ENCODE results near the gene KRTAP10-7. TPM values are rescaled to one million over a fixed set of nuclear protein-coding genes. Genes with fewer than 3 reads are reported as not detected.
A peak's percentile ranks its signal among the peaks of the same experiment; 100 is the strongest.
"Not testable (repeated sequence)": the region's sequence is repeated elsewhere in the genome, so short reads cannot be mapped to it uniquely, and the experiment has no call there.

The KRTAP10-7 gene
- total RNA-seq, 1 donor from 2014 or later: not detected

- no peak for DNase-seq (ENCODE audit: low read depth, low spot score)
- H3K9me3 Mint-ChIP-seq: peaks cover 37% of the 10 kb centered on the region
- H3K4me1 Mint-ChIP-seq: no peaks in the 10 kb centered on the region
- H3K27me3 Mint-ChIP-seq (ENCODE audit: low read depth): peaks cover 4% of the 10 kb centered on the region
- no peak within 1 kb of the TSS for H3K4me3 Mint-ChIP-seq
- H3K27ac Mint-ChIP-seq (ENCODE audit: unreplicated experiment): no peak within 1 kb of the TSS
- peaks cover 10% of the 10 kb centered on the region for H3K36me3 Mint-ChIP-seq (ENCODE audit: low read depth)
- no peak for TF ChIP-seq CTCF (conservative IDR thresholded peaks at IDR 0.05)
Measured at GRCh38 chr21:44626673-44627143, 26.3 kb downstream of the KRTAP10-7 start, which contains the start of gene KRTAP10-9. Gene KRTAP10-9, plus strand, starts transcription at chr21:44627093. Its CDS starts 79 bp downstream, at chr21:44627172.

GRCh38 chr21:44627181-44627822 is 26.9 kb downstream of the KRTAP10-7 start:
- H3K9me3 Mint-ChIP-seq: peaks cover 37% of the 10 kb centered on the region
- DNase-seq (ENCODE audit: low read depth, low spot score); H3K4me1 Mint-ChIP-seq; H3K27me3 Mint-ChIP-seq (ENCODE audit: low read depth); H3K4me3 Mint-ChIP-seq; H3K27ac Mint-ChIP-seq (ENCODE audit: unreplicated experiment): not testable (repeated sequence)
- H3K36me3 Mint-ChIP-seq (ENCODE audit: low read depth): peaks cover 10% of the 10 kb centered on the region

DNA sequence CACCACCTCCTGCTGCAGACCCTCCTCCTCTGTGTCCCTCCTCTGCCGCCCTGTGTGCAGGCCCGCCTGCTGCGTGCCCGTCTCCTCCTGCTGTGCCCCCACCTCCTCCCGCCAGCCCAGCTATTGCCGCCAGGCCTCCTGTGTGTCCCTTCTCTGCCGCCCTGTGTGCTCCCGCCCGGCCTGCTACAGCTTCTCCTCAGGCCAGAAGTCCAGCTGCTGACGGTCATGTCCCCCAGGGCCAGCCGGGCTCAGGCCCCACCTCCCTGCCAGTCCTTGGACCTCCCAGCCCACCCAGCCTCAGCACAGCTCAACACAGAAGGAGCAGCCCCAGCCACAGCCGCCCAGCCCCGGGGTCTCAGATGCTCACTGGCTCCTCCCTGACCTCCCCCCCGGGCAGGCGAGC is 27.4 kb downstream of the KRTAP10-7 start:
- DNase-seq (ENCODE audit: low read depth, low spot score); H3K4me3 Mint-ChIP-seq; H3K4me1 Mint-ChIP-seq; H3K27ac Mint-ChIP-seq (ENCODE audit: unreplicated experiment); H3K27me3 Mint-ChIP-seq (ENCODE audit: low read depth): not testable (repeated sequence)
- Mint-ChIP-seq H3K36me3 (ENCODE audit: low read depth) (peaks cover 10% of the 10 kb centered on the region), H3K9me3 (peaks cover 37% of the 10 kb centered on the region)

DNA sequence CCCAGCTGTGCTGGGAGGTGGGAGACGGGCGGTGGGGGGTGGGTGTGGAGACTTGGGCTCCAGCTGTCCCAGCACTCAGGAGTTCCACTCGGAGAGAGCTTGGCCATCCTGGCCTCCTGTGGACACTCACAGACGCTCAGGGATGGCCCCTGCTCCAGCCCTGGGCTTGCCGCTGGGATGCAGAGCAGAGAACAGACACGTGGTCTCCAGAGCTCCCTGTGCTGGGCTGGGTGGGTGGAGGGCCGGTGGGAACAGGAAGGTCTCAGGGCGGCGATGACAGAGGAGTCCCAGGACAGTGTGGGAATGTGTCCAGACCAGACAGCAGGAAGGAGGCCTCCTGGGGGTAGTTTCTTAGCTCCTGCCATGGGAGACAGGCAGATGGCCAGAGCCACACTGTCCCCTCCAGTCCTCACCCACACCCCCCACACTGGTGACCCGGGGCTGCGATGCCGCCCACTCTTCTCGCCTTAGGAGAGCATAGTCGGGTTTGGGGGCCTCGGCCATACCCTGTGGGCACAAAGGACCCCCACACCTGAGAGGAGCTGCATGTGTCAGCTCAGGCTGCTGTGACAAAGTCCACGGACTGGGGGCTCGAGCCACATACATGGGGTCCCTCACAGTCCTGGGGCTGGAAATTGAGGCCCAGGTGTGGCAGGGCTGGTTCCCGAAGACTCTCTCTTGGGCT is 28.5 kb downstream of the KRTAP10-7 start:
- no peak overlapping the region for H3K4me3 Mint-ChIP-seq
- peaks cover 8% of the 10 kb centered on the region for H3K36me3 Mint-ChIP-seq (ENCODE audit: low read depth)
- peaks cover 12% of the 10 kb centered on the region for H3K27me3 Mint-ChIP-seq (ENCODE audit: low read depth)
- no peak for TF ChIP-seq CTCF (conservative IDR thresholded peaks at IDR 0.05)
- H3K4me1 Mint-ChIP-seq: no peaks in the 10 kb centered on the region
- no peak for DNase-seq (ENCODE audit: low read depth, low spot score)
- no peak overlapping the region for H3K27ac Mint-ChIP-seq (ENCODE audit: unreplicated experiment)
- peaks cover 31% of the 10 kb centered on the region for H3K9me3 Mint-ChIP-seq

DNA sequence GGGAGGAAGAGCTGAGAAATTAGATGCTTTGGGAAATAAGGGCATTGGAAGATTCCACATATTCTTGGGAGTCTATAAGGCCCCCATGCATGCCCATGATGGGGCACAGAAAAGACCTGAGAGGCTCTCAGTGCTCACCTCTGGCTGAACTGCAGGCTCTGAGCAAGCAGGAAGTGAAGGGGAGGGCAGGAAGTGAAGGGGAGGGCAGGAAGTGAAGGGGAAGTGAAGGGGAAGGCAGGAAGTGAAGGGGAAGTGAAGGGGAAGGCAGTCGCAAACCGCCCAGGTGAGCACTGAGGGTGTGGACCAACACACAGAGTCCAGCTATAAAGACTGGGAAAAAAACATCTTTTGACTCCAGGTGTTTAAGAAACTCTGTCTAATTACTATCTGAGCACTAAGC is 30.0 kb downstream of the KRTAP10-7 start:
- Mint-ChIP-seq H3K9me3 (peaks cover 18% of the 10 kb centered on the region), H3K36me3 (ENCODE audit: low read depth) (peaks cover 5% of the 10 kb centered on the region), H3K27me3 (ENCODE audit: low read depth) (peaks cover 16% of the 10 kb centered on the region), H3K4me3 (no peak overlapping the region), H3K4me1 (no peaks in the 10 kb centered on the region), H3K27ac (ENCODE audit: unreplicated experiment) (peak overlapping the region; percentile 30)
- no peak for TF ChIP-seq CTCF (conservative IDR thresholded peaks at IDR 0.05)
- DNase-seq (ENCODE audit: low read depth, low spot score): no peak

DNA sequence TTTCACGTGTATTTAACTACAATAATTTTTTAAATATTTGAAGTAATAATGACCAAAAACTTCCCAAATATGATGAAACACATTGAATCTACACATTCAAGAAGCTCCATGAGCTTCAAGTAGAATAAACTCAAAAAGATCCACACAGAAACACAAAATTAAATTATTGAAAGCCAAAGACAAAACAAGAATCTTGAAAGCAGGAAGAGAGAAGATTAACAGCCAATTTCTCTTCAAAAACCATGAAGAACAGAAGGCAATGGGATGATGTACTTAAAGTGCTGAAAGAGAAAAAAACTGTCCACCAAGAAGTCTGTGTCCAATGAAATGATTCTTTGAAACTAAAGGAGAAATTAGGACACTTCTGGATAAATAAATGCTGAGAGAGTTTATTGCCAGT is 31.7 kb downstream of the KRTAP10-7 start:
- no peak for DNase-seq (ENCODE audit: low read depth, low spot score)
- peaks cover 18% of the 10 kb centered on the region for H3K9me3 Mint-ChIP-seq
- no peak for TF ChIP-seq CTCF (conservative IDR thresholded peaks at IDR 0.05)
- H3K27me3 Mint-ChIP-seq (ENCODE audit: low read depth): peaks cover 16% of the 10 kb centered on the region
- no peak overlapping the region for H3K4me3 Mint-ChIP-seq
- peaks cover 3% of the 10 kb centered on the region for H3K4me1 Mint-ChIP-seq
- H3K36me3 Mint-ChIP-seq (ENCODE audit: low read depth): peaks cover 5% of the 10 kb centered on the region
- no peak overlapping the region for H3K27ac Mint-ChIP-seq (ENCODE audit: unreplicated experiment)
